Umbilical cord (tissue), 2 donors: ENCODE measurements around the gene NTHL1. TPM values are rescaled to one million over a fixed set of nuclear protein-coding genes. Genes with fewer than 3 reads are reported as not detected.
A peak's percentile ranks its signal among the peaks of the same experiment; 100 is the strongest.

Experiments
- DNase-seq: peaks from one replicate; pipeline ENCODE4 v3.0.0-alpha.2; 2015; ENCODE audit warnings: low spot score
- total RNA-seq: library from RNA; depleted of rRNA; stranded (reverse); fragments of >200 nt; gene quantifications from one replicate; pipeline ENCODE4 v1.2.3, GENCODE V29; 2014; ENCODE audit warnings: low replicate concordance; ENCODE audit not compliant: insufficient read depth

NTHL1 gene
- total RNA-seq, 1 donor from 2014 or later = 10.4 TPM

DNA sequence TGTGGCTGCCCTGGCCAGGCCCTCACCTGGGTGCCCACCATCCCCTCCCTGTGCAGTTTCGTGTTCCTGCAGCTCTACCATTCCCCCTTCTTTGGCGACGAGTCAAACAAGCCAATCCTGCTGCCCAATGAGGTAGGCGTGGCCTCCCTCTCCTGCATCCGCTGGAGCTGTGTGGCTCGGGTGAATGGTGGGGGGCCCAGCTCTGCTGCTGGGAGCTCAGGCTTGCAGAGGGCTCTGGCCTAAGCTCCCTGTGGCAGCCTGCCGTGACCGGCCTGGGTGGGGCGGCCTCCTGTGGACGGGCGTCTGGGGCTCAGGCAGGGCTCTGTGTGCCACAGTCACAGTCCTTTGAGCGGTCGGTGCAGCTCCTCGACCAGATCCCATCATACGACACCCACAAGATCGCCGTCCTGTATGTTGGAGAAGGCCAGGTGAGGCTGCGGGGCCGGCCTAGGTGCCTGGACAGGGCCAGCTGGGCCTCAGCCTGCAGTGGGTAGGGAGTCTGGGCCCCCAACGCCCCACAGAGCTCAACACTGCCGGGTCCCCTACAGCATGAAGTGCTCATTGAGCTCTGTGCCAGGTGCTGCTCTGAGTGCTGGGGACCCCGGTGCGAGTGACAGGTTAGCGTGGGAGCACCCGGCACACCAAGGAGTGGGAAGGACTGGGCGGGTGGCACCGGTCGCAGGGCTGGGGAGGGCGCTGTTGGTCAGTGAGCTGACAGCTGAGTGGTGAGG, 37.4 kb upstream of the NTHL1 start:
- peak; percentile 83 for DNase-seq

DNA sequence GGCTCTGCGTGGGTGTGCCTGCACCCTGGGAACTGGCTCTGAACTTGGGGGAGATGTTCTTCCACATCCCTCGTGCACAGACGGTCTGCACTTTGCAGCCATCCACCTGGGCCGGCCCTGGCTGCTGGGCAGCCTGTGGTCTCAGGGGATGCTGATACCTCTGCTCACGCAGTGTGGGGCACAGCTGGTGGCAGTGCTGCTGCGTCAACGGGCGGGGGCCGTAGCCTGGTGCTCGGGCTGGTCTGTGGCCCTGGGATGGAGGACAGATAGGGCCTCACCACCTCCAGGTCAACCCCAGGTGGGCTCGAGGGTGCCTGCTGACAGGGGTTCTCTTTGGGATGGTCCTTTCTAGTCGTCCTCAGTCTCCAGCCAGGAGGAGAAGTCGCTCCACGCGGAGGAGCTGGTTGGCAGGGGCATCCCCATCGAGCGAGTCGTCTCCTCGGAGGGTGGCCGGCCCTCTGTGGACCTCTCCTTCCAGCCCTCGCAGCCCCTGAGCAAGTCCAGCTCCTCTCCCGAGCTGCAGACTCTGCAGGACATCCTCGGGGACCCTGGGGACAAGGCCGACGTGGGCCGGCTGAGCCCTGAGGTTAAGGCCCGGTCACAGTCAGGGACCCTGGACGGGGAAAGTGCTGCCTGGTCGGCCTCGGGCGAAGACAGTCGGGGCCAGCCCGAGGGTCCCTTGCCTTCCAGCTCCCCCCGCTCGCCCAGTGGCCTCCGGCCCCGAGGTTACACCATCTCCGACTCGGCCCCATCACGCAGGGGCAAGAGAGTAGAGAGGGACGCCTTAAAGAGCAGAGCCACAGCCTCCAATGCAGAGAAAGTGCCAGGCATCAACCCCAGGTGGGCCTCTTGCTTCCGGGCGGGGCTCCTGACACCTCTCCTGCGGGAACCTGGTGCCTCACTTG, 36.5 kb upstream of the NTHL1 start:
- no peak for DNase-seq

DNA sequence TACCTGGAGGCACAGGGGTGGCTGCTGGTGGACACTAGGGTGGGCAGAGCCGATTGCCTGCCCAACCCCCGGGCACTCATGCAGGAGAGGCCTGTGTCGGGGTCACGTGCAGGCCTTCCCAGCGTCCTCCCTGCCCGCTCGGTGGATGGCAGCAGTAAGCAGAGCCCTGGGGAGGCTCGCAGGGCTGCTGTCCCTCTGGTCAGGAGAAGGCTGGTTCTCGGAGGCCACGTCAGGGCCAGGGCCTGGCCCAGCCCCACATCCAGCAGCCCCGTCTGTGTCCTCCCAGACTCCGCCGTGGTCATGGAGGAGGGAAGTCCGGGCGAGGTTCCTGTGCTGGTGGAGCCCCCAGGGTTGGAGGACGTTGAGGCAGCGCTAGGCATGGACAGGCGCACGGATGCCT, 35.8 kb upstream of the NTHL1 start:
- no peak for DNase-seq

DNA sequence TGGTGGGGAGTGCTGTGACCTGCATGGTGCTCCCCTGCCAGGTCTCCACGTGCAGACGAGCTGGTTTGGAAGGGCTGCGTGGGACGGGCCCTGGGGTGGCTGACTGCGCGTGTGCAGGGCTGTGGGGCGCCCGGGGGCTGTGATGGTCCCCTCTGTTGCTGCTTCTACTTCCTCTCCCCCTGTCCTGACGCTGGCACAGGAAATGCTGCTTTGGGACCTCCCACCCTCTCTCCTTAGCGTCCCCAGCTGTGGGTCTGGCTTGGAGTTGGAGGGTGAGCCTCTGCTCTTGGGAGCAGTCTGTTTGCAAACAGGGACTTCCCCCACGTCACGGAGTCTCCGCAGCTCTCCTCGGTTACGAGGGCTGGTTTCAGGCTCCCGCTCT, 35.3 kb upstream of the NTHL1 start:
- no peak for DNase-seq

DNA sequence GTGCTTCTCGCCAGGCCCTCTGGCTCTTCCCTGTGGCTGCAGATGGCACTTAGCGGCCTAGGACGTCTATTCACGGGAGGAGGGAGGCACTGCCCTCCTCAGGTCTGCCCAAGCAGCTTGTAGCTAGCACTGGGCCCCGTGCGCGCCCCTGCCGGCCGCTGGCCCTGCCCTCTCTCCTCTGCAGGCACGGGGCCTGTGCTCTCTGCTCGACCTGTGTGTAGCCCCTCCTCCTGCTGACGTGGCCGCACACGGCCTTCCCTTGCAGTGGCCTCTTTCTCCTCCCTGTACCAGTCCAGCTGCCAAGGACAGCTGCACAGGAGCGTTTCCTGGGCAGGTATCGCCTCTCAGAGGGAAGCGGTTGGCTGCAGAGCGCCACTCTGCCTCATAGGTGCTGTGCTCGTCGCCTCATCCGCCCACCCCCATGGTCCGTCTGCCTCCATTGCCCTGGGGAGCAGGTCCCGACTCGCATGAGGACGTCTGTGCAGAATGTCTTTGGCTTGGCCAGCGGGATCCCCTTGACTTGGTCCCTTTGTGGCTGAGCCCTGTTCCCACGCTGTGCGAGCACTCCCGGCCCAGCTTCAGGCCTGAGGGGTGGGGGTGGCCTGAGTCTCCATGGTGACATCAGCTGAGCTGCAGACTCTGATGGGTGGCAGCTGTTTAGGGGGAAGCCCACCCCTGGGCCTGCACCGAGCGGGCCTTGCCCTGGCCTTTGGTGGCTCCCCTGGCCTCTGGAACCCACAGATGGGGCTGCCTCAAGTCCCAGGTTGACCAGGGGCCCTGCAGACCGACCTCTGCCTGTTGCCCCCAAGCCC, 34.7 kb upstream of the NTHL1 start:
- peak; percentile 44 for DNase-seq

DNA sequence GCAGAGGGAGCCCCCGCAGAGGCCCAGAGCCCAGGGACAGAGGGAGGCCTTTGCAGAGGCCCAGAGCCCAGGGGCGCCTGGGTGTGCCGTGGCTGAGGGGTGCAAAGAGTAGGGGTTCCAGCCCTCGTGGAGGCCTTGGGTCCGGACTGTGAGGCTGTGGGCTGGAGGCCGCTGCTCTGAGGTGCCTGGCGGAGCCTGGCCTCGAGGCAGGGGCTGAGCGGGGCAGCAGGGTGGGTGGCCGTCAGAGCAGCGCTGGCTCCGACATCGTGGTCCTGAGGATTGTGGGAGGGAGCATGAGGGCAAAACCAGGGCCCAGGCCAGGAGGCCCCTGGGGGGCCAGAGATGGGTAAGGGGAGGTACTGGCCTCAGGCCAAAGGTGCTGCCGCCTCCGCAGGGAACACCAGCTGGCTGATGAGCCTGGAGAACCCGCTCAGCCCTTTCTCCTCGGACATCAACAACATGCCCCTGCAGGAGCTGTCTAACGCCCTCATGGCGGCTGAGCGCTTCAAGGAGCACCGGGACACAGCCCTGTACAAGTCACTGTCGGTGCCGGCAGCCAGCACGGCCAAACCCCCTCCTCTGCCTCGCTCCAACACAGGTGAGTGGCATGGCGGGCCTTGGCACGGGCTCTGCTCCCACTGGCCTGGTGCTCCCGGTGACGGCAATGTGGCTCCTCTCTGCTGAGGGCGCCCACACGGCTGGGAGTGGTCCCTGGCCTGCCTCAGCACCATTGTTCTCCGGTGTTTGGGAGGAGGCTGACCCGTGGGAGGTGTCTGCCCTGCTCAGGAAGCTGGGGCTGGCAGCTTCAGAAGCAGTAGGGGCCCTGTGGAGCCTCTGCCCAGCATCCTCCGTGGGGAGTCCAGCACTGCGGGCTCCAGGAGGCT, 33.8 kb upstream of the NTHL1 start:
- DNase-seq = no peak

DNA sequence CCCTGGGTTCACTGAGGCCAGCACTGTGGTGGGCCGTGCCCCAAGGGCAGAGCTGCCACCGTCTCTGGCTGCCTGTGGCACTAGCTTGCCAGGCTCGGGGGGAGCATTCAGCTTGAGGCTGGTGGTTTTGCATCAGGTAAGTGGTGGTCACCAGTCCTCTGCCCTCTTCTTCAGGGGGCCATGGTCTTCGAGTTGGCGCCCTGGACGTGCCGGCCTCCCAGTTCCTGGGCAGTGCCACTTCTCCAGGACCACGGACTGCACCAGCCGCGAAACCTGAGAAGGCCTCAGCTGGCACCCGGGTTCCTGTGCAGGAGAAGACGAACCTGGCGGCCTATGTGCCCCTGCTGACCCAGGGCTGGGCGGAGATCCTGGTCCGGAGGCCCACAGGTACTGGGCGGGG, 32.4 kb upstream of the NTHL1 start:
- no peak for DNase-seq

DNA sequence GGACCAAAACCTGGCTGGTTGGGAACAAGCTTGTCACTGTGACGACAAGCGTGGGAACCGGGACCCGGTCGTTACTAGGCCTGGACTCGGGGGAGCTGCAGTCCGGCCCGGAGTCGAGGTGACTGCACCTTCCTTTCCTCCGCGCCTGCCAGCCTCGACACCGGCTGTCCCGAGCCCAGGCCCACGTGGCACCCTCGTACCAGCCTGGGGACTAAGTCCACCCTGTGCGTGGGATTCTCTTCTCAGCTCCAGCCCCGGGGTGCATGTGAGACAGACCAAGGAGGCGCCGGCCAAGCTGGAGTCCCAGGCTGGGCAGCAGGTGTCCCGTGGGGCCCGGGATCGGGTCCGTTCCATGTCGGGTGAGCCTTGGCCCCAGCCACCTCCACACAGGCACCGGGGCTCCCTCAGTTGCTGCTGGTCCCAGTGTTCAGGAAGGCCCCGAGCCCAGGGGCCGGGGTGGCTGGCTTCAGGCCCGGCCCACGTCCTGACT, 31.7 kb upstream of the NTHL1 start:
- no peak for DNase-seq

DNA sequence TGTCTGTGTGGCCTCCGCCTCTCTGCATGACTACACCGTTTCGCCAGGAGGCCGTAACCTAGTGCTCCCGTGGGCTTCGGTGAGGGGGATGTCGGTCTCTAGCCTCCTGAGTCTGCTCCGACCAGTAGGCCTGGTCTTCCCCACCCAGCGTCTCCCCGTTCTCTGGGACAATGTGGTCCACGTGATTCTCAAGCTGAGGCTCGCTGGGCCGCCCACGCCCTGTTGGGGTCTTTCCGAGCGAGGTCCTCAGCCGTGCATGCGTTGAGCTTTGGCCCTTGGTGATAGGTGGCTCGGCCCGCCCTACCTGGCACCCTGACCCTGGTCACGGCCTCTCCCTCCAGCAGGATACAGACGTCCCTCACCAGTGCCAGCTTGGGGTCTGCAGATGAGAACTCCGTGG, 31.1 kb upstream of the NTHL1 start:
- no peak for DNase-seq

DNA sequence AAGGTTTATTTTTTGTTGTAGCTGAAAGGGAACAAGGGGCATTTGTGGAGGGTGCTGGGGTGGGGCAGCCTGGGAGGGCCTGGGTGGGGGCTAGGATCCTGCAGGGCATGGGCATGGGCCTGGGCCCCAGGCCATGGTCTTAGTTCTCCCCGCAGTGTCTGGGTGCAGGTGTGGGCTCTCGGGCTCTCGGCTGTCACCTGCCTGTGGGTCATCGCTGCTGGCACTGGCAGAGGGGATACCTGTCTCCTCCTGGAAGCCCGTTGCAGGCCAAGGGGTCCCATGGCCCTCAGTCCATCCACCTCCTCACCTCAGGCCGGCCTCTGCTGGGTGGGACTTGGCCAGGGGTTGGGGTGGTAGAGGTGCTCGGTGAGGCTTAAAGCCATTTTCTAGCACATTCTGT, 30.5 kb upstream of the NTHL1 start:
- DNase-seq = no peak

DNA sequence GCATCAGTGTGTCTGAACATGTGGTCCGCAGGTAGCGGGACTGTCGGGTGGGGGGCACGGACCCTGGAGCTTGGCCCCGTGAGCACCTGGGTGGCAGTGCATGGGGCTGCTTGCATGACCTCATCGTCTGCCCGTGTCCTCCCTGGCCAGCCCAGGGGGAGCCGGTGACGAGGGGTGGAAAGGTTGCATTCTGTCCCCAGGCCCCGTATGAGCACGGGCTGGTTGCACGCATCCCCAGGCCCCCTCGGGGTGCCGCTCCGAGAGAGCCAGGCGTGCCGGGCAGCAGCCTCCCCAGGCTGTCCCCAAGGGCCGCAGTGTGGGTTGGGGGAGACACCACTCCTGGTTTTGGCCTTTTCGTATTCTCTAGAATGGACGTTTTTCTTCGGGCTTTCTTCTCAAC, 30.1 kb upstream of the NTHL1 start:
- no peak for DNase-seq

DNA sequence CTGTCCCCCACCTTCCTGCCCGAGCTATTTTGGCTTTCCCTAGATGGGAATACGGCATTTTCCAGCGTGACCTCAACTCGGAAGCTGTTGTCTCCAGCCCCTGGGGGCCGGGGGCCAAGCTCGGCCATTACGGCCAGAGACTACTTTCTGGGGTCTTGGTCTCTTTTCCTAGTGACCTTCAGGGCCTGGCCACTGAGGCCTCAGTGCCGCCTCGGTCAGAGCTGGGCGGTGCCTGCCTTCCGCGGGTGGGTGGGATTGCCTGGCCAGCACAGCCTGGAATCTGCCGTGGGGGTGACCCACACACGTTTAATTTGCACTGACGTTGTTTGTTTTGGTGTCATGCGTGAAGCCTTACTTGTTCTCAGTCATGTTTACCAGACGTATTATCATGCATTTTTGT, 29.4 kb upstream of the NTHL1 start:
- DNase-seq = no peak

DNA sequence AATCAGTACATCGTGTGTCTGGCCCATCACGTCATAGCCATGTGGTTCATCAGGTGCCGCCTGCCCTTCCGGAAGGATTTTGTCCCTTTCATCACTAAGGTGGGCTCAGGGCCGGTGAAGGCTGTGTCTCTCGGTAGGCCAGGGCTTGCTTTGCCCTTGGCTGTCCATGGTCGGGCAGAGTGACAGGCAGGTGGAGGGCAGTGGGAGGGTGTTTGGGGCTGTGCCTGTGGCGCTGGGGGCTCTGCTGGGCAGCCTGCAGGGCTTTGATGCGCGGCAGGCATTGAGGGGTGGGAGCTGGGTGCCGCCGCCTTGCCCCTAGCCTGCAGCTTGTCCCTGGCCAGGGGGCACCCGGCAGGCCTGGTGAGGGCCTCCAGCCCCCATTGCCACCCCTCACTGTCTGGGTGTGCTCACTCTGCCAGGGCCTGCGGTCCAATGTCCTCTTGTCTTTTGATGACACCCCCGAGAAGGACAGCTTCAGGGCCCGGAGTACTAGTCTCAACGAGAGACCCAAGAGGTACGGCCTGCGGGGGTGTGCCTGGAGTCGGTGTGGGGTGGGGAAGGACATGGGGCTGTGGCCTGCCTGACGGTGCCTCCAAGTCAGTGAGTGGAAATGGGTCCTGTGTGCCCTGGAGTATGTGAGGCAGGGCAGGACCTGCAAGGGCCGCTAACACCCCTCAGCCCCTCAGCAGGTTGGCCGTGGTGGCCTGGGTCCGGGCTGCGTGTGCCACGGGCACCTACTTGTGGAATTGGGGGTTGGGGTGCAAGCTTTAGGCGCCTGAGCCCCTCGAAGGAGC, 28.6 kb upstream of the NTHL1 start:
- DNase-seq = no peak

DNA sequence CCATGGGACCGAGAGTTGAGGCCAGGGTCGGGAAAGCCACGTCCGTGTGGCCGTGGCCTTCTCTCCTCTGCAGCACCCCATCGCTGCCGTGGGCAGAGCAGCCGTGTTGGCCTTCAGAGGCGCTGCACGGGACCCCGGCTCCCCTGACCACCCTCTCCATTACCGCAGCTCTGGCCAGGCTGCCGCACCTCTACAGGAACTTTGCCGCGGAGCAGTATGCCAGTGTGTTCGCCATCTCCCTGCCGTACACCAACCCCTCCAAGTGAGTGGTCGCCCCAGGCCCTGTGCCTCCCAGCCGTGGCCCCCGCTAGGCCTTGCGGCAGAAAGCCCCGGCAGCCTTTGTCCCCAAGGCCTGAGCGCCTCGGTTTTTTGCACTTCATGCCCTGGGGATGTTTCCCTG, 28.0 kb upstream of the NTHL1 start:
- no peak for DNase-seq

DNA sequence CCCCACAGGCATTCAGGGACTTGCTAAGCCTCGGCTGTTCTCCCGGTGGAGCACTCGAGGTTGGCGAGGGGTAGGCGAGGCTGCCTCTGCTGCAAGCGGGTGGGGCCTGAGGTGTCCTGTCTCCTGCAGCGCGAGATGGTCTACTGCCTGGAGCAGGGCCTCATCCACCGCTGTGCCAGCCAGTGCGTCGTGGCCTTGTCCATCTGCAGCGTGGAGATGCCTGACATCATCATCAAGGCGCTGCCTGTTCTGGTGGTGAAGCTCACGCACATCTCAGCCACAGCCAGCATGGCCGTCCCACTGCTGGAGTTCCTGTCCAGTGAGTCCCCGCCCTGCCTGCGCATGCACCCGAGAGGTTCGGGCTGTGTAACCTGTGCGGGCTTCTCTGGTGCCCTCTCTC, 26.4 kb upstream of the NTHL1 start:
- no peak for DNase-seq

DNA sequence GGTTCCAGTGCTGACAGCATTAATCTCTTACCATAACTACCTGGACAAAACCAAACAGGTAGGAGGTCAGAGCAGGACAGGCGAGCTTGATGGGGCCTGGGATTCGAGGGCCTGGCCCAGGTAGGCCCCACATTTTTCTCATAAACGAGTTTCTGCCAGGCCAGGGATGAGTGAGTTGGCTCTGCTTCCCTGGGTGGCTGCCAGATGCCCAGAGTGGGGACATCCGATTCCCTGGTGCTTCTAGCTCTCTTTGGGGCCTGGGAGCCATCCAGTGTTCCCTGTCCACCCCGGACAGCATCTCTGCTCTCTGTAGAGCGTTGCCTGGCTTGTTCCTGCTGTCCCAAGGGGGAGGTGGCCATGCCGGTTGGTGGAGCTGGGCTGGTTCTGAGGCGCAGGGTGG, 25.3 kb upstream of the NTHL1 start:
- DNase-seq = no peak

DNA sequence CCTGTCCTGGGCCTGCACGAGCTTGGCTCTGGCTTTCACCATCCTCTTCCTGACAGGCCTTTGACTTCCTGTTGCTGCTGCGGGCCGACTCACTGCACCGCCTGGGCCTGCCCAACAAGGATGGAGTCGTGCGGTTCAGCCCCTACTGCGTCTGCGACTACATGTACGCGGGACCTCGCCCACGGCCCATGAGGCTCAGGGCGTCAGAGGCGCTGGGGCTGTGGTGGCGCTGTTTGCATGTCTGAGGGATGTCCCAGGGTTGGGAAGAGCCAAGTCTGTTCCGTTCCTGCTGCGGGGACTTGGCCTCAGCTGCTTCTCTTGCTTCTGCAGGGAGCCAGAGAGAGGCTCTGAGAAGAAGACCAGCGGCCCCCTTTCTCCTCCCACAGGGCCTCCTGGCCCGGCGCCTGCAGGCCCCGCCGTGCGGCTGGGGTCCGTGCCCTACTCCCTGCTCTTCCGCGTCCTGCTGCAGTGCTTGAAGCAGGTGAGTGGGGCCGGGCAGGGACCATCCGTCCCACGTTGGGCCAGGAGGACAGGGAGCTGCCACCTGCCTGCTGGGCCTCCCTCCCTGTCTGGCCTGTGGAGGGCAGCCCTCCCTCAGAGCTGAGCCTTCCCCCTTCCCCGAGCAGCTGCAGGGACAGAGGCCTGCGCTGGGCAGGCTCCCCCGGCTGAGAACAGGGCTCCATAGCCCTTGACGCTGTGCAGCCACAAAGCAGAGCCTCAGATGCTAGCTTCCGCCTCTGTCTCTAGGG, 24.0 kb upstream of the NTHL1 start:
- DNase-seq = no peak

DNA sequence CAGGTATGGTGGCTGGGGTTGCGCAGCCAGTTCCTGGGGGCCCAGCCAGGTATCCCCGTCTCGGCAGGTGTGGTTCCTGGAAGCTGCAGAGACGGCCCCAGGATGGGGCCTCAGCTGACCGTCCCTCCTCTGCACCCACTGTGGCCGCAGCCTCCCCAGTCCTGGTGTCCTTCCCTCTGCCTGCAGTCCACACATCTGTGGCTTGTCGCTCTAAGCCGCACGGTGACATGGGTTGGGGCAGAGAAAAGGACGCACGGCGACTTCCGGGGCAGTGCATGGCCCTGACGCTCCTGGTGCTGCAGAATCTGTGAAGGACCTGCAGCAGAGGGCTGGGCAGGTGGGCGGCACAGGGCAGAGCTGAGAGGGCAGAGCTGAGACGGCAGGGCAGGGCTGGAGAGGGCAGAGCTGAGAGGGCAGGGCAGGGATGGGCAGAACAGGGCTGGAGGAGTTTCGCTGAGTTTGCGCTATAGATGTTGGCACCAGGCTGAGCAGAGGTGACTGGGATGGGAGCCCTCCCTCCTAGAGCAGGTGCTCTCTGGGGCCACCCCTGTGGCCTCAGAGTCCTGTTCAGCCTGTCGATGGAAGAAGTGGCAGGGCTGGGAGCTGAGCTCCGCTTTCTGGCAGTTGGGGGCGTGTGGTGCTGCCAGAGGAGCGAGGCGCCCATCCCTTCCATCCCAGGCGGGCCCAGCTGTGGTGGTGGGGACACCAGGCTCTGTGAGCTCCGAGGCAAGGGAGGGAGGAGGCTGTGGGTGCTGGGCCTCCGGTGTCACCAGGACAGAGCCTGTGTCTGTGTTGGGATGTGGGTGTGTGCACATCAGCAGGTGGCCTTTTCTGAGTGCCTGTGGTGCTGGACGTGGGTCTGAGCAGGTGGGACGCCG, 23.2 kb upstream of the NTHL1 start:
- no peak for DNase-seq

DNA sequence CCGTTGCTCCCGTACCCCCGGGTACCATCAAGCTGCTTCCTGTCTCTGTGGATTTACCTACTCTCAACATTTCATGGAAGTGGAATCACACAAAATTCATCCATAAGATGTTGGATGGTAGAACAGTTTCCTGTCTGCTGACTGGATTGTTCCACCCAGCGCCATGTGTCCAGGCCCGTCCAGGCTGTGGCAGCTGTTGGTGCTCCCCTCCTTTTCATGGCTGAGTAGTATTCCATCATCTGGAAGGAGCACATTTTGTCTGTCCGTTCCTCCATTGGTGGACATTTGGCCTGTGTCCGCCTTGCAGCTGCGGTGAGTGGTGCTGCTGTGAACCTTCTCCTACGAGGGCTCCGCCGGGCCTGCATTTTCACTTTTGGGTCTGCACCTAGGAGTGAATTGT, 18.5 kb upstream of the NTHL1 start:
- no peak for DNase-seq
